ENCODE results near the gene ZBED6.
"Not testable (repeated sequence)": the region's sequence is repeated elsewhere in the genome, so short reads cannot be mapped to it uniquely, and the experiment has no call there.

Gene ZBED6, protein sequence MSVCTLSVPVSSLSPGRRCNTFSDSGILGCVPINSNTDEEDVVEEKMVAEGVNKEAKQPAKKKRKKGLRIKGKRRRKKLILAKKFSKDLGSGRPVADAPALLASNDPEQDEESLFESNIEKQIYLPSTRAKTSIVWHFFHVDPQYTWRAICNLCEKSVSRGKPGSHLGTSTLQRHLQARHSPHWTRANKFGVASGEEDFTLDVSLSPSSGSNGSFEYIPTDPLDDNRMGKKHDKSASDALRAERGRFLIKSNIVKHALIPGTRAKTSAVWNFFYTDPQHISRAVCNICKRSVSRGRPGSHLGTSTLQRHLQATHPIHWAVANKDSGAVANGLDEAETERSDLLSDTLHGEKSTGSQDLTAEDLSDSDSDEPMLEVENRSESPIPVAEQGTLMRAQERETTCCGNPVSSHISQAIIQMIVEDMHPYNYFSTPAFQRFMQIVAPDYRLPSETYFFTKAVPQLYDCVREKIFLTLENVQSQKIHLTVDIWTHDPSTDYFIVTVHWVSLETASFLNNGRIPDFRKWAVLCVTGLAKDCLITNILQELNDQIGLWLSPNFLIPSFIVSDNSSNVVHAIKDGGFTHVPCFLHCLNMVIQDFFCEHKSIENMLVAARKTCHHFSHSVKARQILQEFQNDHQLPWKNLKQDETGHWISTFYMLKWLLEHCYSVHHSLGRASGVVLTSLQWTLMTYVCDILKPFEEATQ (N-terminal part only)

DNA sequence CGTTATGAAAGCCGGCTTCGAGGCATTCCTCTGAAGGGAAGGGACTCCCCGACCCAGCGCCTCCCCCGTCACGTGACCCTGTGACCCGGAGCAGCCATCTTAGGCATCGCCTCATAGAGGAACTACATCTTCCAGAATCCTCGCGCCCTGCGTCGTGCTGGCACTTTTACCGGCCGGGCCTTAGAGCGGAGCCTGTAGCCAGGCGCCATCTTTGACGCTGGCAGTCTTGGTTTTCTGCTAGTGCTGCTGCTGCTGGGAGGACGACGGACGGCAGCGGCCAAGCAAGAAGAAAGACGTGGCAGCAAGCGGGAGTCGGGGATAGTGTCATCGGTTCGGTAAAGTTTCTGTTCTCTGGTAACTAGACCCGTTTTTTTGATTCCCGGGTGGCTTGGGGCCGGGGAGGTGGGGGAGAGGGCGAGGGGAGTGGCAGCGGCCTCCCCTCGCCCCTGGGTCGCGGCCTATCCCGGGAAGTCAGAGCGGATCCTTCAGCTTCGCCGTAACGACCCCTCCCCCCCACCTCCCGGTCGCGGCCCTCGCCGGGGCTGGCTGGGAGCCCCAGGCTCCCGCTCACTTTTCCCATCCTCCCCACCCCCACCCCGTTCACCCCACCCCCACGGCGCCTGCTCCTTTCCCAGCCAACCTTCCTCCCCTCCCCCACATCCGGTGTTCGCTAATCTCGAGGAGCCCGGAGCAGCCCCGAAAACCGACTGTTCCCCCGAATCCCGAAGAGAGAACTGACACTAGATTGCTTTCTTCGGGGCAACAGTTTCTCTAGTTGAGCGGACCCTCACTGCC, at the start of gene ZBED6, which contains the start of gene ZC3H11A:
TSS of gene ZBED6 (plus strand) at position 183 of the 795 bp plus-strand sequence. CDS start 1,900 bp downstream, outside the sequence.
TSS of gene ZC3H11A (plus strand) at position 183 of the 795 bp plus-strand sequence. CDS start 21,448 bp downstream, outside the sequence.
- peak; percentile 91 for DNase-seq (ENCODE audit: low read depth, low spot score)

- DNase-seq (ENCODE audit: low read depth, low spot score) = no peak
These were observed 49.1 kb upstream of the ZBED6 start for GRCh38 chr1:203746281-203746680.

DNA sequence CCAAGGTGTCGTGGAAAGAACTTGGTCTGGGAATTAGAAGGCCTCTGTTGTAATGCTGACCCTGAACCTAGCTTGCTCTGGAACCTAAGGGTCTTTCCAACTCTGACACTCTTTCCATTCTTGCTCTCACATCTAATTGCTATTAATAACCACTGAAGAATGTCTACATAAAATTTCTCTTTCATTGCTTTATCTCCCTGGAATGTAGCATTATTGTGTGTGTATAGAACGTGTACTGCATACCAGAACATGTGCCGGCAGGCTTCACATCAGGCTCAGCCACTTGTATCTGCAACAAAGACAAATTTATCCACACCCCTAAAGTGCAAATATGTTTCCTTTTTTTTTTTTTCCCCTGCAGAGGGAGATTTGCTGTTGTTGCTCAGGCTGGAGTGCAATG, 44.4 kb upstream of the ZBED6 start:
- no peak for DNase-seq (ENCODE audit: low read depth, low spot score)

- not testable (repeated sequence) for DNase-seq (ENCODE audit: low read depth, low spot score)
These were observed 43.6 kb upstream of the ZBED6 start for GRCh38 chr1:203751618-203752361.

DNA sequence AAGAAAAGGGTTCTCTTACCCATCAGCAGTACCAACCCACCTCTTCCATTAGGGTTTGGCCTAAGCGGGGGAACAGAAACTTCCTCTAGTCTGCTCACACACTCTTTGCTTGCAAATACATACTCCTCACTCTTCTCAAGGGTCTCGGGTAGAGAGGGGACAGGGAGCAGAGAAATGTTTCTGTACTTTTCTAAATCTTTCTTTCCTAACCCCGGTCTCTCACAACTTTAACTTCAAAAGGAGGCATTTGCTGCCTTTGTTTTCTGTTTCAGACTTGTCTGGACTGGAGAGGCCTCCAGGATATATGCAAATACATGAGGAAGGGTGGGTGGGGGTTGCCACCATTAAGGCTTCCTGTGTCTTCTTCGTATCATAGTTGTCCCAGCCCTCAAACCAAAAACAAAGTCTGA, 41.0 kb upstream of the ZBED6 start:
- no peak for DNase-seq (ENCODE audit: low read depth, low spot score)

- no peak for DNase-seq (ENCODE audit: low read depth, low spot score)
These were observed 39.4 kb upstream of the ZBED6 start for GRCh38 chr1:203756036-203756435.

DNA sequence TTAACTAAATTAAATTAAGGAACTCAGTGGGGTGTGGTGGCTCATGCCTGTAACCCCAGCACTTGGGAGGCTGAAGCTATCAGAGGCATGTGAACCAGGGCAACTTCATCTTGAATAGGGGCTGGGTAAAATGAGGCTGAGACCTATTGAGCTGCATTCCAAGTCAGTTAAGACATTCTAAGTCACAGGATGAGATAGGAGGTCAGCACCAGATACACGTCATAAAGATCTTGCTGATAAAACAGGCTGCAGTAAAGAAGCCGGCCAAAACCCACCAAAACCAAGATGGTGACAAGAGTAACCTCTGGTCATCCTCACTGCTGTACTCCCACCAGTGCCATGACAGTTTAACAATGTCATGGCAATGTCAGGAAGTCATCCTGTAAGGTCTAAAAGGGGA, 36.7 kb upstream of the ZBED6 start:
- not testable (repeated sequence) for DNase-seq (ENCODE audit: low read depth, low spot score)

DNA sequence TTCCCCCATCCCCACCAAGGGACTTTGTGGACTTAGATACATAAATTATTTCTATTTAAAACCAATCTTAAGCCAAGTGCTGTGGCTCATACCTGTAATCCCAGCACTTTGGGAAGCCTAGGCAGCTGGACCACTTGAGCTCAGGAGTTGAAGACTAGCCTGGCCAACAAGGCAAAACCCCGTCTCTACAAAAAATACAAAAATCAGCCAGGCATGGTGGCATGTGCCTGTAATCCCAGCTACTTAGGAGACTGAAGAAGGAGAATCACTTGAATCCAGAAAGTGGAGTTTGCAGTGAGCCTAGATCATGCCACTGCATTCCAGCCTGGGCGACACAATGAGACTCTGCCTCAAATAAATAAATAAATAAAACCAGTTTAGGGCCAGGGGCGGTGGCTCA, 34.9 kb upstream of the ZBED6 start:
- DNase-seq (ENCODE audit: low read depth, low spot score) = no peak

DNA sequence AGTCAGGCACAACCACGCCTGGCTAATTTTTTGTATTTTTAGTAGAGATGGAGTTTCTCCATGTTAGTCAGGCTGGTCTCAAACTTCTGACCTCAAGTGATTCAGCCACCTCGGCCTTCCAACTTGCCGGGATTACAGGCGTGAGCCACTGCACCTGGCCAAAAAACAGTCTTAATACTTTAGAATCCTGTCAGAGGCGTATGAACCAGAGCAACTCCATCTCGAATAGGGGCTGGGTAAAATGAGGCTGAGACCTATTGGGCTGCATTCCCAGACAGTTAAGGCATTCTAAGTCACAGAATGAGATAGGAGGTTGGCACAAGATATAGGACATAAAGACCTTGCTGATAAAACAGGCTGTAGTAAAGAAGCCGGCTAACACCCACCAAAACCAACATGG, 33.5 kb upstream of the ZBED6 start:
- DNase-seq (ENCODE audit: low read depth, low spot score) = not testable (repeated sequence)

DNA sequence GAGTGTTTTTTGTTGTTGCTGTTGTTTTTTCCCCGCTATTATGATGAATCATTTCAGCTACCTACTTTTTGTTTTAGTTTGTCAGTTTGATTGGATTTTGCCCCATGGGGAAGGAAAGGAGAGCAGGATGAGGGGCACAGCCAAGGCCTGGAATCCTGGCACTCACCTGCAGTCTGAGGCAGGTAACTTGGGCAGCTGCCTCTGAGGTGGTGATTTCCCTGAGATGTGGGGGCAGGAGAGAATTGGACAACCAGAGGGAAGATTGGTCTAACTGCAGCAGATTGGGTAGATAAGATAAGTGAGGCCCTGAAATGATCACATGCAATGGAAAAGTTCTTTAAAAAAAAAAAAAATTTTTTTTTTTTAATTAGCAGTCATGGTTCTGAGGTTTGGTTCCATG, 31.9 kb upstream of the ZBED6 start:
- DNase-seq (ENCODE audit: low read depth, low spot score) = no peak

DNA sequence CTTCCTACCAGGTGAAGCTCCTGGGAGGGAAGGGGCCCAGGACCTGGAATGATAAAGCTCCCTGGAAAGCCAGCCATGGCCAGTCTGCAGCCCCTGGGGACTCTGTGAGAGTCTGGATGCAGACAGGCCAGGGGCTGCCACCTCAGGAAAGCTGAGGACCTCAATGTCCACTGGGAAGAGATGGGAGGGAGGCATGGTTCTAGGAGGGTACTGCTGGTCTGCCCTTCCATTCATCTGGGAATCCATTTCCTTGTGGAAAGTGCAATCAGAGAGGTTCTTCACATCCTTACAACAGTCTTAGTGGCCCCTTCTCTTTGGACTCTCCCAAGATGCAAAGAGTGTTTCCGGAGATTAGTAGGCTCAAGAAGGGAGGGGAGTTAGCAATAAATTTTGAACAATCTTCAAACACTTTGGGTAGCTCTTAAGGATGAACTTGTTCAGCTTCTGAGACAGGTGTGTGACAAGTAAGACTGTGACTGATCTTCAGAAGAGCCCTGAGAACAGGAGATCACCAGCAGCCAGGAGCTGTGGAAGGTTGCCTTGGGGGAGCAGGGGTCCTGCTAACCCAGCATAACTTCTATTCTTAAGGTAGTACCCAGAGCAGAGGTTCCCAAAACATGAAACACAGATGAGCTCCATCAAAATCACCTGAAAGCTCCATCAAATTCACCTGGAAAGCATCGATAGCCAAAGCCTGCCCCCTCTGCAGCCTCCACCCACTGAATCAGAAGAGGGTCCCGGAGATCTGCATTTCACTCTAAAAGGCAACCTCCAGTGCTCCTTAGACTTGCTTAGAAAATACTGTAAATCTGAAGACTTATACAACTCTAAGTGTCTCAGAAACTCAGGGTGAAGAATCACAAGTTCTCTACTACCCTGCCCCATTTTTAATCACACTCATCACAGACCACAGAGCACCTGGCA, 31.1 kb upstream of the ZBED6 start:
- no peak for DNase-seq (ENCODE audit: low read depth, low spot score)

DNA sequence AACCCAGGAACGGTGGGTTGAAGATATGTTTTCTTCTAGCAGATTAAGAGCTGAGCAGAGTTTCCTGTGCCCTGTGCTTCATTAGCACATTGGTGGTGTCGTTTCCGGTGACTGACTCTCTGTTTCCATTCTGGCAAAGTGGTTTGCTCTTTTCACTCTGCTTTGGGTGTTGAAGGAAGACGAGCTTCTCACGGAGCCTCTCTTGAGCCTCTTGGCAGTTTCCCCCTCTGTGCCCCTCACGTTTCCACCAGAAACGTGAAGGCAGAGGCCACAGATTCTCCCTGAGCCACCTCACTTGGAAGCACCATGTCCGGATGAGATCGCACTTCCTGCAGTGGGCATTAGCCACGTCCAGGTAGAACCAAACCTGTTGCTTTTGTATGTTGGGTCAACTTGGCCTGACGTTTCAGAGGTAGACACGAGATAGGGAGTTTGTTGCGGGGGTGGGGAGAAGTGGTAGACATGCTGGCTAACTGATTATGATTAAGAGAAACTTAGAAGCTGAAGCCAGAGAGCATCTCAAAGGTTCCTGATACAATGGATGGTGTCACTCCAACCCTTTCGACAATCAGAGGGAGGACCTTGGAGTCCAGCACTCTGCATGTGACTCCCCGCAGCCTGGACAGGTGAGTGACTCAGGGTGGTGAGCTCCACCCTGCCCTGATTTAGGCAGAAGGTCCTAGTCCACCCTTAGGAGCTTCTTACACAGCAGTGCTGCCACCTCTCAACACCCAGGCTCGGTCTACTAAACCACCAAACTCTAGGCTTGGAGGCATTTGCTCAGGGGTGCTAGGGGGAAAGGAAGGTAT, 30.2 kb upstream of the ZBED6 start, which contains the start of gene LAX1:
TSS of gene LAX1 (plus strand) at position 155 of the 809 bp plus-strand sequence. CDS start at position 538, 383 bp downstream.
- no peak for DNase-seq (ENCODE audit: low read depth, low spot score)

GRCh38 chr1:203768256-203768655, 27.2 kb upstream of the ZBED6 start:
- DNase-seq (ENCODE audit: low read depth, low spot score) = no peak

DNA sequence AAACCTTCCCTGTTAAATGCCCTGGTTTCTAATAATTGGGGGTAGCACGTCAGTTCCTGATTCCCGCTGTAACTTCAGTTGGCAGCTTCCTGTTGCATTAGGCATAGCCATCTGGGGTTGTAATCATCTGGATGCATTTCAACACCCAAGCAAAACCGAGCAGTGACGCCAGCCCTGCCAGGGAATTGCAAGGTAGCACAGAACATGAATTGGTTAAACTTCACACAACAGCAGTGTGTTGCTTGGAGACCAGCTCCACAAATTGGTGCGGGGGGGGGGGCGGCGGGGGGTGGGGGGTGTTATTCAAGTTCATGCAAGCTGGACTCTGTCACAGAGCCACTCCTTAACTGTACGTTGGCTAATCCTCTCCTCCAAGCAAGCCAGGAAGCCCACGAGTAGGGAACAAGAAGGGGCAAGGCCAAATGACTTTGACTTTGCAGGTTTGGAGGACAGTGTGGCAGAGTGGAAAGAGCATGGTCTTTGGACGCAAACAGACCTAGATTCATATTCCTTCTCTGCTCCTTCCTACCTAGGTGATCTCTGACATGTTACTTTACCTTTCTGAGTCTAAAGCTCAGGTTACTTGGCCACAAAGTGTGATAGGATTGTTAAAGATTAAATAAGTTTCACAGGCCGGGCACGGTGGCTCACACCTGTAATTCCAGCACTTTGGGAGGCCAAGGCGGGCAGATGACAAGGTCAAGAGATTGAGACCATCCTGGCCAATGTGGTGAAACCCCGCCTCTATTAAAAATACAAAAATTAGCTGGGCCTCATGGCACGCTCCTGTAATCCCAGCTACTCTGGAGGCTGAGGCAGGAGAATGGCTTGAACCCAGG, 25.7 kb upstream of the ZBED6 start:
- no peak for DNase-seq (ENCODE audit: low read depth, low spot score)

GRCh38 chr1:203771901-203772301, 23.5 kb upstream of the ZBED6 start:
- DNase-seq (ENCODE audit: low read depth, low spot score) = no peak

DNA sequence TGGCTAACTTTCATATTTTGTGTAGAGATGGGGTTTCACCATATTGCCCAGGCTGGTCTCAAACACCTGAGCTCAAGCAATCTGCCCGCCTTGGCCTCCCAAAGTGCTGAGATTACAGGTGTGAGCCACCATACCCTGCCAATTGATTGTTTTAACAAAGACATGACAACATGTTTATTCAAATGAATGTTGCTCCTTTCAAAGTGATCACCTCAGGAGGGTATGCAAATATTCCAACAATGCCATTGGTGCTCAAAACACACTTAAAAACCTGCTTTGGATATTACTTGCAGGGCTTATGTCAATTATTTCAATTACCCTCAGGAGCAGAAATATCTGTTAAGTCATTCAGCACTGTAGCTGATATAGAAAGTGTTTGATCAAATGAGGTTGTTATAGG, 22.6 kb upstream of the ZBED6 start:
- DNase-seq (ENCODE audit: low read depth, low spot score) = no peak

- DNase-seq (ENCODE audit: low read depth, low spot score) = no peak
These were observed 18.8 kb upstream of the ZBED6 start for GRCh38 chr1:203776636-203777035.

DNA sequence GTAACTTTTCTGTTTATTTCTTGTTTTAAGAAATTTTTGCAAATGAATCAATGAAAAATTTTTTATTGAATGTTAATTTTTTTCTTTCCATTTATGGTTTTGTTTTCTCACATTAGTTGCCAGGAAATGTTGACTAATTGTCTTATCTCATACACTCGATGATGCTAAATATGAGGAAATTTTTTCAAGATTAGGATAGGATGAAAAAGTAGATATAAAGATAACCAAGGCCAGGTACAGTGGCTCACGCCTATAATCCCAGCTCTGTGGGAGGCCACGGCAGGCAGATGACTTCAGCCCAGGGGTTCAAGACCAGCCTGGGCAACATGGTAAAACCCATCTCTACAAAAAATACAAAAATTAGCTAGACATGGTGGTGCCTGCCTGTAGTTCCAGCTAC, 17.8 kb upstream of the ZBED6 start:
- DNase-seq (ENCODE audit: low read depth, low spot score) = no peak
